ENCODE results near the gene MRNIP. TPM values are rescaled to one million over a fixed set of nuclear protein-coding genes. Genes with fewer than 3 reads are reported as not detected.

The MRNIP gene
- total RNA-seq, 1 experiment from 2014 or later = 8.8 TPM

GRCh38 chr5:179803651-179804554, 54.7 kb downstream of the MRNIP start:
- no peak for DNase-seq (ENCODE audit: low read depth)

- DNase-seq (ENCODE audit: low read depth) = no peak
Observed at GRCh38 chr5:179802950-179803562, 55.6 kb downstream of the MRNIP start.

- DNase-seq (ENCODE audit: low read depth) = no peak
Observed at GRCh38 chr5:179802207-179802883, 56.3 kb downstream of the MRNIP start.

- no peak for DNase-seq (ENCODE audit: low read depth)
Observed at GRCh38 chr5:179801304-179802206, 57.1 kb downstream of the MRNIP start.

- no peak for DNase-seq (ENCODE audit: low read depth)
Observed at GRCh38 chr5:179800696-179801201, 57.9 kb downstream of the MRNIP start.

GRCh38 chr5:179800071-179800695, 58.4 kb downstream of the MRNIP start:
- no peak for DNase-seq (ENCODE audit: low read depth)

GRCh38 chr5:179799644-179799973, 59.0 kb downstream of the MRNIP start:
- no peak for DNase-seq (ENCODE audit: low read depth)

GRCh38 chr5:179798771-179799643, 59.6 kb downstream of the MRNIP start:
- no peak for DNase-seq (ENCODE audit: low read depth)

- no peak for DNase-seq (ENCODE audit: low read depth)
Observed at GRCh38 chr5:179798144-179798770, 60.4 kb downstream of the MRNIP start.

- DNase-seq (ENCODE audit: low read depth) = no peak
Observed at GRCh38 chr5:179797741-179798140, 60.9 kb downstream of the MRNIP start.

- DNase-seq (ENCODE audit: low read depth) = no peak
Observed at GRCh38 chr5:179796877-179797608, 61.6 kb downstream of the MRNIP start.

- peak; percentile 77 for DNase-seq (ENCODE audit: low read depth)
Observed at GRCh38 chr5:179795863-179796833, 62.5 kb downstream of the MRNIP start.

GRCh38 chr5:179795049-179795862, 63.4 kb downstream of the MRNIP start:
- DNase-seq (ENCODE audit: low read depth) = no peak

- no peak for DNase-seq (ENCODE audit: low read depth)
Observed at GRCh38 chr5:179794575-179794974, 64.0 kb downstream of the MRNIP start.

- no peak for DNase-seq (ENCODE audit: low read depth)
Observed at GRCh38 chr5:179794171-179794570, 64.4 kb downstream of the MRNIP start.

- no peak for DNase-seq (ENCODE audit: low read depth)
Observed at GRCh38 chr5:179793468-179794139, 65.0 kb downstream of the MRNIP start, which contains the start of gene LTC4S. Gene LTC4S, plus strand, starts transcription at chr5:179793986. Its CDS starts 95 bp downstream, at chr5:179794081.

All from RPMI7951 (cell line).